GM12864 (cell line): ENCODE results near the gene SH3GL3.

Source experiments
- DNase-seq: peaks from one replicate; pipeline ENCODE4 v3.0.0-alpha.2; 2011; ENCODE audit warnings: low read depth
- H3K4me3 ChIP-seq: 2 replicates; pipeline ENCODE4 v1.5.1; 2011; ENCODE audit warnings: mild to moderate bottlenecking, low read depth, low read length, control low read depth
- CTCF ChIP-seq: IDR thresholded peaks from 2 replicates; pipeline ENCODE4 v1.5.1; 2011; ENCODE audit warnings: low read depth, mild to moderate bottlenecking, moderate library complexity, low read length, control low read depth, inconsistent platforms; ENCODE audit errors: missing control alignments

The SH3GL3 gene

DNA sequence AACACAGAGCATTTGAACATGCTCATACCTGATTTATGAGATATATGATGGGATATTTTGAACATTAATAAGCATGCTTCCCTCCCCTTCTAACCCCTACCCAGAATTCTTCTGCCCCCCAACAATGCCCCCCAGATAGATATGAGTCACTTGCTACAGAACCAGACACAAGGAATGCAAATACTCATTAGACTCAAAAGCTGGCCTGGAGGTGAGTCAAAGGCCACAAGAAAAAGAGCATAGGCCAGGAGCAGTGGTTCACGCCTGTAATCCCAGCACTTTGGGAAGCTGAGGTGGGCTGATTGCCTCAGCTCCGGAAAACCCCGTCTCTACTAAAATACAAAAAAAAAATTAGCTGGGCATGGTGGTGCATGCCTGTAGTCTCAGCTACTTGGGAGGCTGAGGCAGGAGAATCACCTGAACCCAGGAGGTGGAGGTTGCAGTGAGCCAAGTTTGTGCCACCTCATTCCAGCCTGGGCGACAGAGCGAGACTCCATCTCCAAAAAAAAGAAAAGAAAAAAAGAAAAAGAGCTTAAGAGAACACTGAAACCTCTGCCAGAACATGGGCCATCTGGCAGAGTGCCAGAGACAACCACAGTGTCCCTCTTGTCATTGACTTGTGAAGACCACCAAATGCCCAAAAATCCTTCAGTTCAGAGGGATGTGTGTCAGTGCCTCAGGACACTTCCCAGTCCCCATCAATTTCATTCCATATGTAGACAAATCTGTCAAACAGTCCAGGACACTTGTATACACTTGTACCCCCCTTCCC is 3.9 kb upstream of the SH3GL3 start:
- no peak overlapping the region for H3K4me3 ChIP-seq
- no peak for DNase-seq
- TF ChIP-seq CTCF = no peak

DNA sequence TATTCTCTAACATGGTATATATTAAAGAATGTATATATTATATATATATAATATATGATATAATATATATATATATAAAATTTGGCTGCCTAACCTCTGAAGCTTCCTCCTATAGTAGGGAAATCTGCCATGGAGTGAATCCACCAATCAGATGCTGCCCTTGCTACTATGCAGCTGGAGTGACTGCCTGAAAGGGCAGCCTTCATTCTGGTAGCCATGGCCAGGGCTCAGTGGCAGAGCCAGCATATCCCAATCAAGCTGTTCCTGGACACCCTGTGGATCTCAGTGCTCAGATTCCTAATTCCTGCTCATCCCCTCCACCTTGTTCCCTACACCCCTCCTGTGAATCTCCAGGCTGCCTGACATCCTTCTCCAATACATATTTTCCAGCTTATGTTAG is 2.2 kb upstream of the SH3GL3 start:
- DNase-seq = no peak
- no peak overlapping the region for H3K4me3 ChIP-seq
- TF ChIP-seq CTCF = no peak

DNA sequence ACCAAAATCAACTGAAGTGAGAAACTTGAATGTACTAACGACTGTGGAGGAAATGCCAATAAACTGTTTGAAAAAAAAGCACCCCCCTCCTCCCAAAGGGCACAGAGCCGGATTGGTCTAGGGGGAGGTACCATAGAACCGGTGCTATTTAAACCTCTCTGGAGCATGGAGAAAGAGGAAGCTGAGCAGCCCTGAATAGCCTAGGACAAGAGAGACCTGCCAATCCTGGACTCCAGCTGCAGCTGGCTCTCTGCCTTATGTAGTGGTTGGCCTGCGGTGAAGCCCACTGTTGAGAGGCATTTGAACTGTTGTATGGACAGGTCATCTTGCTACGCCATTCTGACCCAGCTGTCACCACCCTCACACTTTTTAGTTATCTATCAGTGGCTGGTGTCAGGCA is 1.5 kb upstream of the SH3GL3 start:
- no peak for TF ChIP-seq CTCF
- H3K4me3 ChIP-seq = no peak overlapping the region
- no peak for DNase-seq

GRCh38 chr15:83446417-83446816 is 724 bp upstream of the SH3GL3 start:
- no peak for TF ChIP-seq CTCF
- no peak for DNase-seq
- no peak overlapping the region for H3K4me3 ChIP-seq

GRCh38 chr15:83449250-83449671 is 2.1 kb downstream of the SH3GL3 start:
- no peak overlapping the region for H3K4me3 ChIP-seq
- DNase-seq = no peak
- TF ChIP-seq CTCF = no peak

DNA sequence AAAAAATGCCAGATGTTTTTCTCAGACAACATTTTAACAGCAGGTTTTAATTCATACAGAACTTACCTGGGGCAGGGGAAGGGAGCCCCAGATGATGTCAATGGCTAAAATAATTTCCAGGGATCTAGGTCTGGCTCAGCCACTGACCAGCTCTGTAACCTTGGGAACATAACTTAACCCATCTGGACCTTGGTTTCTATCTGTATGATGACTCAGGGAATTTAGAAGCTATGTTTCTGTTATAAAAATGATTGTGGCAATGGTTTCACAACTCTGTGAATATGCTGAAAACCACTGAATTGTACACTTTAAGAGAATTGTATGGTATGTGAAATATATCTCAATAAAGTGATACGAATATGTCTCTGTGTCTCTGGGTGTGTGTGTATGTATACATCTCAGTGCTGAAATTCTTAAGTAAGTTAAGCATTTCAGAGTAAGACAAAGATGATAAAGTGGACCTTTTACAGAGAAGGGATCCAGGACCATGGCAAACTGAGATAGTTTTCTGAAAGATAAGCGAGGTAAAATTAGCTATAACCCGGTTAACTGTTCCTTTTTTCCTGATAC is 2.9 kb downstream of the SH3GL3 start:
- no peak for DNase-seq
- no peak for TF ChIP-seq CTCF

GRCh38 chr15:83457149-83457548 is 10.0 kb downstream of the SH3GL3 start:
- DNase-seq = no peak
- H3K4me3 ChIP-seq = no peak overlapping the region
- no peak for TF ChIP-seq CTCF

More for the DNA sequence above, 2.9 kb downstream of the SH3GL3 start:
- H3K4me3 ChIP-seq = no peak overlapping the region
